KOPT-K1 (cell line): ENCODE measurements around the gene AHRR.
"Not testable (repeated sequence)": the region's sequence is repeated elsewhere in the genome, so short reads cannot be mapped to it uniquely, and the experiment has no call there.

ENCODE experiments used
- H3K27ac ChIP-seq: fragments of 200-600 bp; sonication (generic); 2 replicates; pipeline ENCODE4 v1.5.1; 2016; ENCODE audit warnings: antibody characterized with exemption, mild to moderate bottlenecking, low read depth, low read length; ENCODE audit not compliant: poor library complexity, severe bottlenecking
- H3K36me3 ChIP-seq: fragments of 200-600 bp; sonication (generic); 2 replicates; pipeline ENCODE4 v1.5.1; 2017; ENCODE audit warnings: antibody characterized with exemption, mild to moderate bottlenecking, low read length, moderate library complexity; ENCODE audit not compliant: insufficient read depth
- H3K9me3 ChIP-seq: fragments of 200-600 bp; sonication (generic); 2 replicates; pipeline ENCODE4 v1.5.1; 2017; ENCODE audit warnings: antibody characterized with exemption, low read length, mild to moderate bottlenecking; ENCODE audit not compliant: insufficient read depth, poor library complexity, severe bottlenecking

AHRR gene

GRCh38 chr5:299921-300320, 21.6 kb upstream of the AHRR start:
- H3K9me3 ChIP-seq, H3K27ac ChIP-seq, H3K36me3 ChIP-seq: not testable (repeated sequence)

GRCh38 chr5:300691-301435, 20.7 kb upstream of the AHRR start:
- not testable (repeated sequence) for H3K9me3 ChIP-seq, H3K27ac ChIP-seq
- peaks cover 15% of the 10 kb centered on the region for H3K36me3 ChIP-seq

GRCh38 chr5:302416-302815, 19.1 kb upstream of the AHRR start:
- H3K27ac ChIP-seq: not testable (repeated sequence)
- H3K36me3 ChIP-seq: peaks cover 25% of the 10 kb centered on the region

GRCh38 chr5:302966-303365, 18.5 kb upstream of the AHRR start:
- Histone ChIP-seq H3K27ac (no peak overlapping the region), H3K9me3 (no peaks in the 10 kb centered on the region), H3K36me3 (peaks cover 31% of the 10 kb centered on the region)

More at GRCh38 chr5:302416-302815, 19.1 kb upstream of the AHRR start:
- not testable (repeated sequence) for H3K9me3 ChIP-seq

- H3K27ac ChIP-seq, H3K9me3 ChIP-seq: not testable (repeated sequence)
- H3K36me3 ChIP-seq: peaks cover 39% of the 10 kb centered on the region
Measured at GRCh38 chr5:303741-304140, 17.8 kb upstream of the AHRR start.

GRCh38 chr5:305050-305449, 16.5 kb upstream of the AHRR start:
- no peak overlapping the region for H3K27ac ChIP-seq
- no peaks in the 10 kb centered on the region for H3K9me3 ChIP-seq
- H3K36me3 ChIP-seq: peaks cover 43% of the 10 kb centered on the region

GRCh38 chr5:305459-305858, 16.1 kb upstream of the AHRR start:
- Histone ChIP-seq H3K9me3 (no peaks in the 10 kb centered on the region), H3K36me3 (peaks cover 47% of the 10 kb centered on the region), H3K27ac (no peak overlapping the region)

GRCh38 chr5:306011-306805, 15.3 kb upstream of the AHRR start:
- peaks cover 55% of the 10 kb centered on the region for H3K36me3 ChIP-seq
- H3K27ac ChIP-seq: no peak overlapping the region
- no peaks in the 10 kb centered on the region for H3K9me3 ChIP-seq

GRCh38 chr5:307306-307705, 14.2 kb upstream of the AHRR start:
- Histone ChIP-seq H3K9me3 (no peaks in the 10 kb centered on the region), H3K36me3 (peaks cover 59% of the 10 kb centered on the region), H3K27ac (no peak overlapping the region)

GRCh38 chr5:307794-308579, 13.5 kb upstream of the AHRR start:
- Histone ChIP-seq H3K9me3 (no peaks in the 10 kb centered on the region), H3K27ac (no peak overlapping the region), H3K36me3 (peaks cover 66% of the 10 kb centered on the region)

- Histone ChIP-seq H3K9me3 (no peaks in the 10 kb centered on the region), H3K36me3 (peaks cover 74% of the 10 kb centered on the region), H3K27ac (no peak overlapping the region)
Measured at GRCh38 chr5:308672-309271, 12.7 kb upstream of the AHRR start.

GRCh38 chr5:309831-310230, 11.7 kb upstream of the AHRR start:
- H3K36me3 ChIP-seq: peaks cover 84% of the 10 kb centered on the region
- H3K9me3 ChIP-seq, H3K27ac ChIP-seq: not testable (repeated sequence)

GRCh38 chr5:310516-310915, 11.0 kb upstream of the AHRR start:
- peaks cover 85% of the 10 kb centered on the region for H3K36me3 ChIP-seq
- no peaks in the 10 kb centered on the region for H3K9me3 ChIP-seq
- H3K27ac ChIP-seq: no peak overlapping the region

- H3K9me3 ChIP-seq: no peaks in the 10 kb centered on the region
- no peak overlapping the region for H3K27ac ChIP-seq
- H3K36me3 ChIP-seq: peaks cover 85% of the 10 kb centered on the region
Measured at GRCh38 chr5:310941-311434, 10.5 kb upstream of the AHRR start.

- H3K9me3 ChIP-seq: no peaks in the 10 kb centered on the region
- no peak overlapping the region for H3K27ac ChIP-seq
- H3K36me3 ChIP-seq: peaks cover 85% of the 10 kb centered on the region
Measured at GRCh38 chr5:311963-312362, 9.6 kb upstream of the AHRR start.
